ENCODE data around the gene COL8A2. TPM values are rescaled to one million over a fixed set of nuclear protein-coding genes. Genes with fewer than 3 reads are reported as not detected.

The COL8A2 gene
- polyA plus RNA-seq, 1 donor from 2014 or later, result not detected

DNA sequence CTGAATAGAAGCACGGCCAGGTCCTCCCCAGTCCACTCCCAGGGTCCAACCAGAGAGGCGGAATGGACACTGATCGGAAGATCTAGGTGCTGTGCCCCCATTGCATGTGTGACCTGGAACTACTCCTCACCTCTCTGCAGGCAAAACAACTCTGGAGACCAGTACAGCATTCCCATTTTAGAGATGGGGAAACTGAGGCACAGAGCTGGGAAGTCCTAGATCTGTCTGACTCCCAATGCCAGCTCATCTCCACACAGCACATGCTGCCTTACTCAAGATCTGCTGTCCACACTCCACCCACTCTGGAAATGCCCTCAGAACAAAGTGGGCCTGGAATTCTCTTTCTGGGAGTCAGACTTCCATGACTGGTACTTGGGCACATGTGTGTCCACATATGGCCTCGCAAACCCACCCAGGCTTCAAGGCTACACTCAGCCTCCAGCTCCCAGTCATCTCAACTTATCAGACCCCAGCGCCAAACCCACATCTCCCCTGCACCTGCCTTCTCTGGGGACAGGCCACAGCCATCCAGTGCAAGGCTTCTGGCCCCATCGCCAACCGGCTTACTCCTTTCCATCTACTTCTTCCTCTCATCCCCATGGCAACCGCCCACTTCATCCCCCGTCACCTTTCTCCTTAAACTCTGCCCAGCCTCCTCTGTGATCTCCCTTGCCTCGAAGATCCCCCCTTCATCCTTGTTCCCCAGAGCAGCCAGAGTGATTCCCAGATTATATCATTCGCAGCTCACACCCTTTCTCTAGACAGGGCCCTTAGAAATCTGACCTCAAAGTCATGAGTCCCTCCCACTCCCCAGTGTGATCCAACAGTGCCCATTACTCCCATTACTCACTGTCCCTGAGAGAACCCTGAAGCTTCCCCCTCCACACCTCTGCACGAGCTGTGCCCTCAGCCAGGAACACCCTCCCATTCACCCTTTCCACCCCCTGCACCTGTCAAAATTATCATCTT, 2.7 kb downstream of the COL8A2 start:
- Histone ChIP-seq H3K4me2 (ENCODE audit: low read length) (no peak overlapping the region), H3K9ac (ENCODE audit: low read length) (no peak overlapping the region), H3K36me3 (ENCODE audit: insufficient read depth, low read length) (no peaks in the 10 kb centered on the region), H2AFZ (ENCODE audit: low read depth, low read length) (no peak overlapping the region), H3K27ac (ENCODE audit: low read length) (no peak overlapping the region), H3K4me3 (ENCODE audit: low read length) (no peak overlapping the region), H3K27me3 (ENCODE audit: insufficient read depth, low read depth, low read length) (peaks cover 45% of the 10 kb centered on the region), H3K9me2 (ENCODE audit: insufficient read depth, low read length) (no peaks in the 10 kb centered on the region), H3K79me2 (replicated peaks; ENCODE audit: insufficient read depth, low read length) (no peaks in the 10 kb centered on the region), H3K9me3 (ENCODE audit: low read length) (no peaks in the 10 kb centered on the region), H4K20me1 (ENCODE audit: insufficient read depth) (no peaks in the 10 kb centered on the region), H3F3A (ENCODE audit: insufficient read depth, low read length, poor library complexity, severe bottlenecking) (no peaks in the 10 kb centered on the region)
- TF ChIP-seq EP300 (conservative IDR thresholded peaks at IDR 0.05; ENCODE audit: poor library complexity, severe bottlenecking) (no peak), TAF1 (IDR thresholded peaks at IDR 0.05; ENCODE audit: low read depth) (no peak), SMC3 (conservative IDR thresholded peaks at IDR 0.05; ENCODE audit: poor library complexity) (no peak), MXI1 (conservative IDR thresholded peaks at IDR 0.05; ENCODE audit: poor library complexity, severe bottlenecking) (no peak), RAD21 (conservative IDR thresholded peaks at IDR 0.05) (no peak), POLR2AphosphoS5 (IDR thresholded peaks at IDR 0.05) (no peak), EZH2 (IDR thresholded peaks at IDR 0.05; ENCODE audit: borderline replicate concordance, insufficient read depth, low read length, poor library complexity, severe bottlenecking) (no peak)
- TF ChIP-seq, protein P1, sequence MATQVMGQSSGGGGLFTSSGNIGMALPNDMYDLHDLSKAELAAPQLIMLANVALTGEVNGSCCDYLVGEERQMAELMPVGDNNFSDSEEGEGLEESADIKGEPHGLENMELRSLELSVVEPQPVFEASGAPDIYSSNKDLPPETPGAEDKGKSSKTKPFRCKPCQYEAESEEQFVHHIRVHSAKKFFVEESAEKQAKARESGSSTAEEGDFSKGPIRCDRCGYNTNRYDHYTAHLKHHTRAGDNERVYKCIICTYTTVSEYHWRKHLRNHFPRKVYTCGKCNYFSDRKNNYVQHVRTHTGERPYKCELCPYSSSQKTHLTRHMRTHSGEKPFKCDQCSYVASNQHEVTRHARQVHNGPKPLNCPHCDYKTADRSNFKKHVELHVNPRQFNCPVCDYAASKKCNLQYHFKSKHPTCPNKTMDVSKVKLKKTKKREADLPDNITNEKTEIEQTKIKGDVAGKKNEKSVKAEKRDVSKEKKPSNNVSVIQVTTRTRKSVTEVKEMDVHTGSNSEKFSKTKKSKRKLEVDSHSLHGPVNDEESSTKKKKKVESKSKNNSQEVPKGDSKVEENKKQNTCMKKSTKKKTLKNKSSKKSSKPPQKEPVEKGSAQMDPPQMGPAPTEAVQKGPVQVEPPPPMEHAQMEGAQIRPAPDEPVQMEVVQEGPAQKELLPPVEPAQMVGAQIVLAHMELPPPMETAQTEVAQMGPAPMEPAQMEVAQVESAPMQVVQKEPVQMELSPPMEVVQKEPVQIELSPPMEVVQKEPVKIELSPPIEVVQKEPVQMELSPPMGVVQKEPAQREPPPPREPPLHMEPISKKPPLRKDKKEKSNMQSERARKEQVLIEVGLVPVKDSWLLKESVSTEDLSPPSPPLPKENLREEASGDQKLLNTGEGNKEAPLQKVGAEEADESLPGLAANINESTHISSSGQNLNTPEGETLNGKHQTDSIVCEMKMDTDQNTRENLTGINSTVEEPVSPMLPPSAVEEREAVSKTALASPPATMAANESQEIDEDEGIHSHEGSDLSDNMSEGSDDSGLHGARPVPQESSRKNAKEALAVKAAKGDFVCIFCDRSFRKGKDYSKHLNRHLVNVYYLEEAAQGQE (IDR thresholded peaks at IDR 0.05; ENCODE audit: borderline replicate concordance), result no peak
- TF ChIP-seq, protein P2, sequence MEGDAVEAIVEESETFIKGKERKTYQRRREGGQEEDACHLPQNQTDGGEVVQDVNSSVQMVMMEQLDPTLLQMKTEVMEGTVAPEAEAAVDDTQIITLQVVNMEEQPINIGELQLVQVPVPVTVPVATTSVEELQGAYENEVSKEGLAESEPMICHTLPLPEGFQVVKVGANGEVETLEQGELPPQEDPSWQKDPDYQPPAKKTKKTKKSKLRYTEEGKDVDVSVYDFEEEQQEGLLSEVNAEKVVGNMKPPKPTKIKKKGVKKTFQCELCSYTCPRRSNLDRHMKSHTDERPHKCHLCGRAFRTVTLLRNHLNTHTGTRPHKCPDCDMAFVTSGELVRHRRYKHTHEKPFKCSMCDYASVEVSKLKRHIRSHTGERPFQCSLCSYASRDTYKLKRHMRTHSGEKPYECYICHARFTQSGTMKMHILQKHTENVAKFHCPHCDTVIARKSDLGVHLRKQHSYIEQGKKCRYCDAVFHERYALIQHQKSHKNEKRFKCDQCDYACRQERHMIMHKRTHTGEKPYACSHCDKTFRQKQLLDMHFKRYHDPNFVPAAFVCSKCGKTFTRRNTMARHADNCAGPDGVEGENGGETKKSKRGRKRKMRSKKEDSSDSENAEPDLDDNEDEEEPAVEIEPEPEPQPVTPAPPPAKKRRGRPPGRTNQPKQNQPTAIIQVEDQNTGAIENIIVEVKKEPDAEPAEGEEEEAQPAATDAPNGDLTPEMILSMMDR (IDR thresholded peaks at IDR 0.05; ENCODE audit: poor library complexity, severe bottlenecking), result no peak

DNA sequence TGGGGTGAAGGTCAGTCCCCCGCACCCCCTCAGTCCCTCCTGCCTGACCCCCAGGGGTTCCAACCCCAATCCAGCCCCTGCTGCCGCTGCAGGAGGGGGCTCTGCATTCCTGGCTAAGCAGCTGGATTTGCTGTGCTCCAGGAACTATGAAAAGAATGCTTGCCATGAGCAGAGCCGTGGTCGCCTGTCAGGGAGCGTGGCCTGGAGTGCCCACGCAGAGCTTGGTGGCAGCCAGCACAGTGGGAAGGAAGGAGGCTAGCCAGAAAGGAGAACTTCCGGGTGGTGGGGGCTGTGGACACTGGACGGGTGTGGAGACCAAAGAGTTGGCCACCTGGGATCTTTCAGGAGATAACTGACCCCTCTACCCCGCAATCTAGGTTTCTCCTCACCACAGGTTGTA, 5.6 kb downstream of the COL8A2 start:
- H3K27ac ChIP-seq (ENCODE audit: low read length), result no peak overlapping the region
- H3K4me2 ChIP-seq (ENCODE audit: low read length), result no peak overlapping the region
- H2AFZ ChIP-seq (ENCODE audit: low read depth, low read length), result no peak overlapping the region

More for the DNA sequence above, 5.6 kb downstream of the COL8A2 start:
- peaks cover 23% of the 10 kb centered on the region for H3K27me3 ChIP-seq (ENCODE audit: insufficient read depth, low read depth, low read length)
- no peaks in the 10 kb centered on the region for H3K36me3 ChIP-seq (ENCODE audit: insufficient read depth, low read length)
- TF ChIP-seq TAF1 (IDR thresholded peaks at IDR 0.05; ENCODE audit: low read depth) (no peak), EZH2 (IDR thresholded peaks at IDR 0.05; ENCODE audit: borderline replicate concordance, insufficient read depth, low read length, poor library complexity, severe bottlenecking) (no peak), SMC3 (conservative IDR thresholded peaks at IDR 0.05; ENCODE audit: poor library complexity) (no peak), EP300 (conservative IDR thresholded peaks at IDR 0.05; ENCODE audit: poor library complexity, severe bottlenecking) (no peak)
- TF ChIP-seq, protein P1 (IDR thresholded peaks at IDR 0.05; ENCODE audit: borderline replicate concordance), result no peak
- H3K9ac ChIP-seq (ENCODE audit: low read length), result no peak overlapping the region
- no peak overlapping the region for H3K4me3 ChIP-seq (ENCODE audit: low read length)
- H3K9me2 ChIP-seq (ENCODE audit: insufficient read depth, low read length), result no peaks in the 10 kb centered on the region
- H3K9me3 ChIP-seq (ENCODE audit: low read length), result no peaks in the 10 kb centered on the region
- no peaks in the 10 kb centered on the region for H3F3A ChIP-seq (ENCODE audit: insufficient read depth, low read length, poor library complexity, severe bottlenecking)
- H4K20me1 ChIP-seq (ENCODE audit: insufficient read depth), result no peaks in the 10 kb centered on the region
- no peaks in the 10 kb centered on the region for H3K79me2 ChIP-seq (replicated peaks; ENCODE audit: insufficient read depth, low read length)

All from neural cell (in vitro differentiated cells).